Omental fat pad (tissue), 4 donors: Measurements from ENCODE around the gene CALML3. TPM values are rescaled to one million over a fixed set of nuclear protein-coding genes. Genes with fewer than 3 reads are reported as not detected.

ENCODE experiments used
- ATAC-seq: fragments of 150-250 bp; one replicate; pipeline ENCODE4 v1.9.1; 2016; ENCODE audit warnings: mild to moderate bottlenecking, moderate library complexity; ENCODE audit not compliant: low FRiP score
- DNase-seq: peaks from one replicate; pipeline ENCODE4 v3.0.0-alpha.2; 2019; ENCODE audit warnings: low spot score
- CTCF ChIP-seq, 3 donors: fragments of 450-650 bp; IDR thresholded peaks; one replicate each; pipeline ENCODE4 v1.5.1; 2016 to 2017; ENCODE audit warnings: antibody characterized with exemption in 3 of 3, mild to moderate bottlenecking in 3 of 3, moderate library complexity in 2 of 3
- total RNA-seq, 4 donors: library from RNA; depleted of rRNA; stranded (reverse); fragments of >200 nt; gene quantifications; one replicate each; pipeline ENCODE4 v1.1.0, GENCODE V29; 2016

The CALML3 gene
- total RNA-seq, 4 donors from 2014 or later, result not detected

- DNase-seq (no peak), ATAC-seq (no peak)
- no peak for TF ChIP-seq CTCF (IDR thresholded peaks at IDR 0.05)
These were observed 39.3 kb downstream of the CALML3 start for GRCh38 chr10:5563991-5564536.

- no peak for TF ChIP-seq CTCF (IDR thresholded peaks at IDR 0.05)
- no peak for DNase-seq
- no peak for ATAC-seq
These were observed 39.9 kb downstream of the CALML3 start for GRCh38 chr10:5564537-5565204.

- TF ChIP-seq CTCF (IDR thresholded peaks at IDR 0.05), result no peak
- ATAC-seq, result no peak
- no peak for DNase-seq
These were observed 40.4 kb downstream of the CALML3 start for GRCh38 chr10:5565205-5565545.

GRCh38 chr10:5565671-5566581 lies 41.2 kb downstream of the CALML3 start:
- DNase-seq (no peak), ATAC-seq (no peak)
- no peak for TF ChIP-seq CTCF (IDR thresholded peaks at IDR 0.05)

GRCh38 chr10:5566614-5567013 lies 41.9 kb downstream of the CALML3 start:
- ATAC-seq, result no peak
- DNase-seq, result no peak
- TF ChIP-seq CTCF (IDR thresholded peaks at IDR 0.05), result no peak

- ATAC-seq (no peak), DNase-seq (no peak)
- TF ChIP-seq CTCF (IDR thresholded peaks at IDR 0.05), result no peak
These were observed 42.7 kb downstream of the CALML3 start for GRCh38 chr10:5567477-5567876.
